A549 (cell line): Measurements from ENCODE around the gene RSF1.
"Not testable (repeated sequence)": the region's sequence is repeated elsewhere in the genome, so short reads cannot be mapped to it uniquely, and the experiment has no call there.

ENCODE experiments used
- CEBPB ChIP-seq, 2 experiments: fragments of >200 bp in 1 of 2; sonication (Bioruptor Twin) in 1 of 2; formaldehyde crosslinking in 1 of 2; IDR thresholded peaks; 2 replicates each; pipeline ENCODE4 v1.6.1; 2012 to 2016
- CTCF ChIP-seq: fragments of >200 bp; sonication (Bioruptor Twin); formaldehyde crosslinking; IDR thresholded peaks from 3 replicates; pipeline ENCODE4 v1.5.1; 2016
- EP300 ChIP-seq, 2 experiments: fragments of >200 bp; sonication (Bioruptor Twin); formaldehyde crosslinking; IDR thresholded peaks; 2 replicates in 1 of 2; 3 replicates in 1 of 2; pipeline ENCODE4 v1.6.1; 2016 to 2017
- ESRRA ChIP-seq: fragments of 150-350 bp; IDR thresholded peaks from 2 replicates; pipeline ENCODE4 v1.6.1; 2014; ENCODE audit warnings: mild to moderate bottlenecking, low read length, borderline replicate concordance
- HOXA7 ChIP-seq: fragments of 250-450 bp; sonication (Bioruptor Pico); IDR thresholded peaks from 2 replicates; pipeline ENCODE4 v1.5.0; 2020; ENCODE audit warnings: mild to moderate bottlenecking, moderate library complexity
- POLR2A ChIP-seq: IDR thresholded peaks from 2 replicates; pipeline ENCODE4 v1.6.1; 2012; ENCODE audit warnings: mild to moderate bottlenecking, low read length
- RCOR1 ChIP-seq: fragments of 150-350 bp; IDR thresholded peaks from 2 replicates; pipeline ENCODE4 v1.6.1; 2014; ENCODE audit warnings: antibody characterized with exemption, low read length, low read depth
- RNF2 ChIP-seq: fragments of 200-600 bp; sonication (generic); IDR thresholded peaks from 2 replicates; pipeline ENCODE4 v1.6.1; 2016; ENCODE audit warnings: low read depth, mild to moderate bottlenecking, antibody characterized with exemption, moderate library complexity, borderline replicate concordance
- SMC3 ChIP-seq: fragments of >200 bp; sonication (Bioruptor Twin); formaldehyde crosslinking; IDR thresholded peaks from 3 replicates; pipeline ENCODE4 v1.6.1; 2018; ENCODE audit warnings: inconsistent platforms
- USF2 ChIP-seq: fragments of 450-650 bp; IDR thresholded peaks from 2 replicates; pipeline ENCODE4 v1.6.1; 2014; ENCODE audit warnings: antibody characterized with exemption

DNA sequence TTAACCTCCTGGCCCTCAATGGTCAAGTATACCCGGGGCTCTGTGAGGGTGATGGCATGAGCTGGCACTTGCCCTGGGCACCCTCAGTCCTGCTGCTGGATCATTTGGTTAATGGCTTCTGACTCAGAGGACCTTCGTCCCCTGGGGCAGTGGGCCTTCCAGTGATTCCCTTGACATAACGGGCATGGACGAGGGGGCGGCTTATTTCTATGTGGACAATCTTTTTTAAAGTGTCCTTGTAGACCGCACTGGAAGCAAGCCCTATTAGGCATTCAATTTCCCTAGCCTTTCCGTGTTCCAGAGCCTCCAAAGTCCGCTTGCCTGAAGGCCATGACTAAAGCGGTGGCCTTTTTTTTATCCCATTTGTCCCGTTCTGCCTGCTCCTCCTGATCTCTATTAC, 40.9 kb upstream of the RSF1 start:
- TF ChIP-seq EP300 (IDR thresholded peaks at IDR 0.05); CTCF; ESRRA; CEBPB (IDR thresholded peaks at IDR 0.05); HOXA7 (CRISPR knock-in tag); SMC3; POLR2A; USF2; RNF2; RCOR1: not testable (repeated sequence)
